GM19372 (cell line): Measurements from ENCODE around the gene PHF19.

ENCODE experiments used
- ATAC-seq: cut with Tn5 transposase; IDR thresholded peaks from one replicate; pipeline ENCODE4 v1.9.1; 2021; ENCODE audit warnings: mild to moderate bottlenecking, low read depth, moderate library complexity; ENCODE audit not compliant: unreplicated experiment

PHF19 gene

DNA sequence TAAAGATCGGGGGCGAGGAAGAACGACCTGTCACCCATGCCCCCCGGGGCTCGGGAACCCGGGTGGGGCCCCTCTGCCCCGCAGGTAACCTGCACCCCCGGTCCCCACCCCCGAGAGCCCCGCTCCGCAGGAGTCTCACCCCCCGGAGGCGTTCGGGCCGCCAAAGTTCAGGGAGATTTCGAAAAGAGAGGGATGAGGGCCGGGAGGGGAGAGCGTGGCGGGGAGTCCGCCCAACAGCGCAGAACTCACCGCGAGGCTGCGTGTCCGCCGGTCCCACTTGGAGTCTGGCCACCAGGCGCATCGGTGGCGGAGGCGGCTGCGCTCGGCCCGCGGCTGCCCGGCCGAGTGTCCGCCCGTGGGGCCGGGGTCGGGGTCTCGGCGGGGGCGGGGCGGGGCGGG is at the start of gene PHF19:
Gene PHF19, minus strand, starts transcription at position 347 of the 399 bp plus-strand sequence. CDS start 2,447 bp downstream, outside the sequence.
- peak; percentile 5 for ATAC-seq

DNA sequence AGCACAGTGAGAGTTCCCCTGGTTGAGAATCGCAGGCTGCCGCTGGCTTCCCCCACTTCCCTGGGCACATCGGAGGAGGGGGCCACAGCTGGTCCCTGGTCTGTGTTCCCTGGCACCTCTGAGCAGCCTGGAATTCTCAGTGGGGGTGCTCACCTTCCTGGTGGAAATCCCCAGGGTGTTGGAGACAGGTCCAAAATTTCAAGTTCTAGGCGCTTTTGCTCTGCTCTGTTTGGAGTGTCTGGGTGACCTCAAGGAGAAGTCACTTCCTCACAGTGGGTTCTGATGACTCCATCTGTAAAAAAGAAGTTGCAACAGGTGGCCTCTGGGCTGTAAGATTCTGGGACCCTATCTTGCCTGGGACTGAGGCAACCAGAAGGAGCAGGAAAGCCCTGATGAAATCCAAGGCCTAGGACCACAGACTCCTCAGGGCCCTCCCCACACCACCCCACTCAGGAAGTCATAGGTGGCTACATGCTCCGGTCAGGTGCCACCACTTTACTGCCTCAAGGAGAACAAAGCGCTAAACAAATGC is 49.5 kb upstream of the PHF19 start, which contains the start of gene TRAF1:
Gene TRAF1, minus strand, starts transcription at position 400 of the 532 bp plus-strand sequence. CDS start 721 bp downstream, outside the sequence.
- ATAC-seq, result peak; percentile 7

DNA sequence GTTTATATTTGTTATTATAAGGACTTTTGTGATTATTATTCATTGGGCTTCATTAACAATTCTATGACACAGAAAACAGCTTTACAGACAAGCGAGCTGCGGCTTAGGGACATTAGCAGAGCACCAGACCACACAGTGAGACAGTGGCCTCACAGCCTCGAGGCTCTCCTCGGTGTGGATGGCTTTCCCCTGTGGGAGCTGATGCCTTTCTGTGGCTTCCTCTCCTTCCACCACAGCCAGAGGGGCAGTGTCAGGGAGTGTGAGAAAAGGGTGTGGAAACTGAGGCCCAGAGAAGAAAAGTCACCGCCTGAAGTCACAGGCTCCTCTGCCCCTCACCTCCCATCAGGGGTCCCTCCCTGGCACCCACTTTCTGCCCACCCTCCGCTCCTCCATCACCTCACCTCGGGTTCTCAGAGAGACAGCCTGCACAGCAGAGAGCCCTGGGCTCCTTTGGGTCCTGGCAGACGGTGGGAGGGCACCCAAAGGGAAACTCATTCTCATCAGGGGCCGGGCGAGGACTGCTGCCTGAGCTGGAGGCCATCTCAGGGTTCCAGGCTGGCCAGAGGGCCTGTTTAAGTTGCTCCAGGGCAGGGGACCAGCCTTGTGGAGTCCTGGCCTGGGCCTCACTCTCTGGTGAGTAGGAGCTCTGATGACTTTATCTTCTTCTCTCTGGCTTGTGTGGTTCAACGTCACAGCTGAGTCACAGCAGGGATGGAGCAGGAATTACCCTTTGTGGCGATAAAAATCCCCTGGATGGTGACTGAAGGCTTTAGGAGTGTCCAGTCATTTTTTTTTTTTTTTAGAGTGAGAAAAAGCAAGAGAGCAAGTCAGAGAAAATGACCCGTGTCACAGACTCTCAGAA is 48.8 kb upstream of the PHF19 start:
- peak; percentile 37 for ATAC-seq

DNA sequence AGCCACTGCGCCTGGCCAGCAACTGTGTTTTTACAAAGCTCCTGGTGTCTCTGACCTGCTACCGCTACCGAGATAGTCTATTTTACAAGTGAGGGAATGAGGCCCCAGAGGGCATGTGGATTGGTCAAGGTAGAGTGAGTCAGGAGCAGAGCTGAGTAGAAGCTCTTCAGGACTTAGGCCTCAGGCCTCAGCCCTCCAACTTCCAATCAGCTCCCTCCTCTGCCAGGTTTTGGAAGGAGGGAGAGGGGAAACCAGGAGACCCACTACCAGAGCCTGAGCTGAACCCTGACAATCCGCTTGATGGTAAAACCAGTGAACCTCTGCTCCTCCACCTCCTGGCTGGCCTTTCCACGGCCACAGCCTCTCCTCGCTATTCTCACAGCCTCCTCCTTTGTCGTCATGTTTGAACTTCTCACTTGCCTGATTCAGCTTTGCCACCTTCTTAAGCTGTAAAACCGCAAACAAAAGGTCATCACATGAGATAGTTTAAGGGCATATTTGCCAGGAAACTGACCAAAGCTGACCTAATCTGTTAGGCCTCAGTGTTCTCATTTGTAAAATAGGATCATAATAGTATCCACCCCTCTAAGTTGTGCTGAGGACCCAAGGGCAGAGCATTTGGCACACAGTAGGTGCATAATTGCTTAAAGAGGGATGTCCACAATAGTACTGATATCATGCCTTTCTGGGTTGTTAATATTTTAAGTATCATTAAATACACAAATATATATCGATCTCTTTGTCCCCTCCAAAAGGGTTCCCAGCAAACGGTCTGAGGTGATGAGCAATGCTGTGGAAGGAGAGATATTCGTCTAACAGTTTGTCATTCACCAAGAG is 47.9 kb upstream of the PHF19 start:
- no peak for ATAC-seq

DNA sequence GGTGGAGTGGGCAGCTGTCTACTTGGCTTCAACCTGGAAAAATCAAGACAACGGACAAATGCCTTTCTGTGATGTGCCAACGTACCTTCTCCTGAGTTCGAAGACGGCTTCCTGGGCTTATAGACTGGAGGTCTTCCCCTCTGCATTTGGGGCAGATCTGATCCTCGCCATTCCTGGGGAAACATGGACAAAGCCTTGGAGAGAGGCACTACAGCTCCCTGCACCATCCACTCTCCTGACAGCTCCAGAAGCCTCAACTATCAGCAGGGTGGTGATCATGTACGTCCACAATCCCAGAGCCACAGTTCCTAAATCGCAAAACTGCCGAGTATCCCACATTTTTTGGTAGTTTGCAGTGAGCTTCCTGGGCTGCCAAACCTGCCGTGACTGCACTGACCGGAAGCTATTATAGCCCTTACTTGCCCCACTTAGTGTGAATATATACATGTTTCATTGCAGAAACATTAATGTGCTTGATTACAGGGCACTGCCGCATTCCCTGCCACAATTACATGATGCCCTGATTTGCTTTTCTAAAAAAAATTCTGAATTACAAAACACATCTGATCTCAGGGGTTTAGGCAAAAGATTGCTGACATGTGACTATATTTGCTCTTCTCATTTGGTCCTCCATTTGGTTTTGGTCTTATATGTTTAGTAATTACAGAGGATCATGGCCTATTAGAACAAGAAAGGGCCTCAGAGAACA is 46.8 kb upstream of the PHF19 start:
- no peak for ATAC-seq

DNA sequence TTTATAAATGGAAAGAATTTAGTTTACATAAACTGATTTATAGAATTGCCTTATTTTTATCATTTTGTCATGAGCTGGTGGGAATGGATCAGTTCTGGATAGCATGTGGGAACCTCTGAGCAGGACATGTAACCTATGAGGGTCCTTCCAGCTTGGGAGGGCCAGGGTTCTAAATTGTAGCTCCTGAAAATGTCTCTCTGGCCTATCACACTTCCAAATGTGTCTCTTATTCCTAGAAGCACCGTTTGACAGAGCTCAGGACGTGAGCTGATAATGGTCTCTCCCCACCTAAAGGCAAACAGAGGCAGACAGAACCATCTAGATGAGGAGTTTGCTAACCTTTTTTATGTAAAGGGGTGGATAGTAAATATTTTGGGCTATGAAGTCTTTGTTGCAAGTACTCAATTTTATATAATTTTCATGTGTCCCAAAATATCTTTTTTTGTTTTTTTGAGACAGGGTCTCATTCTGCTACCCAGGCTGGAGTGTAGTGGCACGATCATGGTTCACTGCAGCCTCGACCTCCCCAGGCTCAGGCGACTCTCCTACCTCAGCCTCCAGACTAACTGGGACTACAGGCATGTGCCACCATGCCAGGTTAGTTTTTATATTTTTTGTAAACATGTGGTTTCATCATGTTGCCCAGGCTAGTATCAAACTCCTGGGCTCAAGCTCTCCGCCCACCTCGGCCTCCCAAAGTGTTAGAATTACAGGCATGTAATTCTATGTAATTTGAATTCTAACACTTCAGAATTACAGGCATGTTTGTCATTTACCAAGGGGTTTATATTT is 45.6 kb upstream of the PHF19 start:
- ATAC-seq, result no peak

DNA sequence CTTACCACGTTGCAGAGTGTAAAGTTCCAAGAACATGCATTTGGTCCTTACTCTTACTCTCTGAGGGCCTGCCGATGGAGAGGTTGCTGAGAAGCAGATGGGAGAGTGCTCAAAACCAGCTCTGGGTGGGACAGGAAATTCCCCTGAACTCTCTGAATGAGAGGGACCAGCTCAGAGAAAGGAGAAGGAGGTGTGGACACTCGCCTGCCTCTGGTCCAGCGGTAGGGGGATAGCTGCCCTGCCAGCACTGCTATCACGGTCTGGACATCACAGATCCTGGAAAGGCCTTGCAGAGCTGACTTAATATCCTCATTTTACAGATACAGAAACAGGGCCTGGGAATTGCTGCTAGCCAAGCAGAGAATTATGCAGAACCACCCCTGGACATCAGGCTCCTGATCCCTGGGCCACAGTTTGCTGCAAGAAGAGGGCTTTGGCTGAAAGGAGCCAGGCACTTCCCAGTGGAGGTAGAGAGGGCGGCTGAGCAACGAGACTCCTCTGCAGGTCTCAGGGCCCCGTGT is 44.7 kb upstream of the PHF19 start:
- no peak for ATAC-seq

DNA sequence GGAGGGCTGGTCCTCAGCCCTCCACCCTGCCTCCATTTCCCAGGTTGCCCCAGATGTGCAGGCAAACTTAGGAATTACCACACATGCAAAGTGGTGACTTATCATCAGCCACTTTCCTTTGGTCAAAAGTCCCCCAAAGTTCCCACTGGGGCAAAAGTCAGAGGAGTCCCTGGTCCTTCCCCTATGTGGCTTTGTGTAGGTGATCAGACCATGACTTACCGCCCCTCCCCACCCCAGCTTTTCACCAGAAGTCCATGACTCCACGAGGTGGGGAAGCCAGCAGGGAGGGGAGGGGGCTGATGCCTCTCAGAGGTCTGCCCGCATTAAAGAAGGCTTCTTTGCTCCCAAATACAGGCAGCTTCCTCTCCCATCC is 43.8 kb upstream of the PHF19 start:
- ATAC-seq, result no peak

DNA sequence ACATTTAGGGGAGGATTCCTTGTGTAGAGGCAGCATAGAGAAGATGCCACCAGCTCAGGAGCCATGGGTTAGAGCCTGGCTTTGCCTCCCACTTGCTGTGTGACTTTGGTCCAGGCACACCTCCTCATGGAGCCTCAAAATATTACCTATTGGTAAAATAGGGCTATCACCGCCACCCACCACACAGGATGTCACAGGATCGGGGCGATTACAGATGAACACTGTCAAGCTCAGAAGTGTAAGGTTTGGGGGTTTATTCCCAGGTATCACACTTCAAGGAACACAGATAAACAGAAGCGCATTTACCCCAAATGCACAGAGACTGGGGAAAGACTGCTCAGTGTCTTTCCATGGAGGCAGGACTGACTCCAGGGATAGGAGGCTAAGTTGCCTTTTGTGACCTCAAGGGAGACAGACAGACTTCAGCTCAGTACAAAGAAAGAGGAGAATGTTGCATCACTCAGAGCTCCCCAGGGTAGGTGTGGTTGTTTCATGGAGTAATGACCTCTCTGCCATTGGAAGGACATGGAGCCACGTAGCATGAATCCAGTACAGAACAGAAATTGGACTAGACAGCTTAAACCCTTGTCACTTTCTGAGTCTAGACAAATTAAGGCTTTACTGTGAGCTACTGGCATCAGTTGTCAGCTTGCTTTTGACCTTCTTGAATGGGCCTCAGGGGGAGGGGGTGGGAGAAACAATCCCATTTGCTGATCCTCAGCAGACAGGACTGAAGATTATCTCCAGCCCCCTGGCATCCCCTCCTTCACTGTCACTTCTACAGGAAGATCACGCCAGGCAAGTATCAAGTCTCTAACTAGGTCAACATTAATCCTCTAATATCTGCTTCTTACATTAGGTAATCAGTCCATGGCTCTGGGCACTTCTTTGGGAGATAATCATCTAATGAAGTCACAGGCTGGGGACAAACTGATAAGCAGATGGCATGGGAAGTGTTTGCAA is 43.1 kb upstream of the PHF19 start:
- ATAC-seq, result no peak

DNA sequence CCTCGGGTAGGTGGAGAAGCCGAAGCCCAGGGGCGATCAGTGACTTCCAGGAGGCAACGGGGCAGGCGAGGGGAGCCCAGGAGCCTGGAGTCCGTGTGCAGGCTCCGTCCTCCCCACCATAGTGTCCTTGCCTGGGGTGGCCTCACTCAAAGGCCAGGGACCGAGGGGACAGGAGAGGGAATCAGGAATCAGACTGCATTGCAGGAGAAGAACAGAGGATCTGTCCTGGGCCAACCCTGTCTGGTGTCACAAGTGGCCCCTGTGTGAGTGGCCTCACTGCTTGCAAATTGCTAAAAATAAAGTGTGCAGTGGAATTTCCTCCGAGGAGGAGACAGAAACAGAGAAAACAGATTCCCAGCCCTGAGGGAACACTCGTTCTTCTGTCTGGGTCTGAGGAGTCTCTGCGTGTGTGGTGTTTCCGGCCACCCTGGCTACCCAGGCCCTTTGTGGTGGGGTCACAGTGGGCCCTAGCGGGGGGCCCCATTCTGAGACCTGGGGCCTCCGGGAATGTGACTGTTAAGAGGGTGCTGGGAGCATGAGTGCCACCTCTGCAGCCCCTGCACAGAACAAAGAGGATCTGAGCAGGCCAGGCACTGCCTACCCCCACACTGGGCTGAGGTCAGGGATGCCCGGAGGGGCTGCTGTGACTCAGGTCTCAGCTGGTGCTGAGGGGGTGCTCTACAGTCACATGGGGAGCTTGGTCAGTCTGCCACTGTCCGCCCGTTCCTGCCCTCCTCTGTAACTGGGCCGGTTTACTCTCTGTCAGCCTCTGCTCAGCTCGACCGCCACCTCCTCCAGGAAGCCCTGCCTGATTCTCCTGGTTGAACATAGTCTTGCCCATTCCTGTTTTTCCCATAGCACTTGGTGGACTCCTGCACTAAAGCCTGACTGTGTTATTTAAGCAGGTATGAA is 42.2 kb upstream of the PHF19 start:
- no peak for ATAC-seq

DNA sequence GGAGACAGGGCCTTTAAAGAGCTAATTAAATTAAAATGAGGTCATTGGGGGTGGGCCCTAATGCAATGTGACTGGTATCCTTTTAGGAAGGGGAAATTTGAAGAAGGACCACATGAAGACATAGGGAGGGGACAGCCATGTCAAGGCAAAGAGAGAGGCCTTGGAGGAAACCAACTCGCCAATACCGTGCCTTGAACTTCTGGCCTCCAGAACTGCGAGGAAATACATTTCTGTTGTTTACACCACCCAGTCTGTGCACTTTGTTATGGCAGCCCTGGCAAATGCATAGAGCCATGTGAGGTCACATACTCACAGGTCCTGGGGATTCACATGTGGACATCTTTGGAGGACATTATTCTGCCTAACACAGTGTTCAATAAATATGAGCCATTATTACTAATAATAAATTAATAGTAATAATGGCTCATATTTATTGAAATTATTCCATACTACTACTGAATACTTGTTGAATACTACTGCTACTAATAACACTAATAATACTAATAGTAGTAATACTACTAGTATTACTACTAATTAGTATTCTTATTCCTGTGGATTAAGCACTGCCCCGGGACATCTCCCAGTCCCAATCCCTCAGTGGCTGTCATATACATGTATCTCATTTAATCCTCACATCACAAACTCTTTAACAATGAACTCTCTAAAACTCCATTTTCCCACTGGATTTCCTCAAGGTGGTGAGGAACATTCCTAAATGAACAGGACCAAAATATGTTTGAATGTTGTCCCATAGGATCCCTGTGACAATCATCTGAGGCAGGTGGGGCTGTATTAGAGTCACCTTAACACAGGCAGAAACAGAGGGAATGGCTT is 41.2 kb upstream of the PHF19 start:
- no peak for ATAC-seq

DNA sequence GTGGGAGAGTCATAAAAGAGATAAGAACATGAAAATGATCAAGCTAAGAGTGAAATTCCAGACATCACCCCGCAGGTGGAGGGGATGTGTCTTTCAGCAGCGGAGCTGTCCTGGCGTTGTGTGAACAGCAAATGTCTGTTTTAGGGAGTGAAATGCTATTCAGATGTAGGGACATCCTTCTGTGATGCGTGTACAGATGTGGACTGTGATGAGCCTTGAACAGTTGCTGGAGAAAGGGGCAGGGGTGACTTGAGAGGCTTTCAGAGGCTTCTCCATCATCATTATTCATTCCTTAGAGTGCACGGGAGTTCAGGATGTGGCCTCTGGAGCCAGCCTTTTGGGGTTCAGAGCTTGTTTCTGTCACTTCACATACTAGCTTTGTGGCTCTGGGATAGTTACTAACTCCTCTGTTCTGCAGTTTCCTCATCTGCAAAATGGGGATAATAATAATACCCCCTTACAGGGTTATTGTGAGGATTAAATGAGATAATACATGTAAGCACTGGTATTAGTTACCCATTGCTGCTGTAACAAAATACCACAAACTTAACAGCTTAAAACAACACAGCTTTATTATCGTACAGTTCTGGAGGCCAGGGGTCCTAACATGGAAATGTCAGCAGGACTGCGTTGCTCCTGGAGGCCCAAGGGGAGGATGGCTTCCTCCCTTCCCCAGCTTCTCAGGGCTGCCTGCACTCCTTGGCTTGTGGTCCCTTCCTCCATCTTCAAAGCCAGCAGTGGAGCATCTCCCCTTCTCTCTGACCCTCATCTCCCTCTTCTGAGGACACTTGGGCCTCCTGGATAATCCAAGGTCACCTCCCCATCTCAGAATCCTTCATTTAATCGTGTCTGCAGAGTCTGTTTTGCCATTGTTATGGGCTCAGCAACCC is 40.2 kb upstream of the PHF19 start:
- no peak for ATAC-seq

DNA sequence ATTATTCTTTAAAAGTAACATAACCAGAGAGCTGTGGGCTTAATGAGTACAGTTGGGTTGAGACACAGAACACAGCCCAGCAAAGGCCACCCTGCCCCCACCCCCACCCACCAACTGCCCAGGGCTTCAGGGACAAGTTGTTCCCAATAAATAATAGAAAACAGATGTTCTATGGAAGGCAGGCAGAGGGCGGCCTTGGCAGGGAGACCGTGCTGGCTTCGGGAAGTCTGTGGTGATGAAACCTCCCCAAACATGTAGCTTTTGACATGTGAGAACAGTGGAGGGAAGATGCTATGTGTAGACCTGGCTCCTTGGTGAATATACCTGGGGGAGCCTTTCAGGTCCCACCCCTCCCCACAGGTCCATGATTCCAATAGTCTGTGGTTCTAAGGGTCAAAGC is 39.6 kb upstream of the PHF19 start:
- no peak for ATAC-seq

DNA sequence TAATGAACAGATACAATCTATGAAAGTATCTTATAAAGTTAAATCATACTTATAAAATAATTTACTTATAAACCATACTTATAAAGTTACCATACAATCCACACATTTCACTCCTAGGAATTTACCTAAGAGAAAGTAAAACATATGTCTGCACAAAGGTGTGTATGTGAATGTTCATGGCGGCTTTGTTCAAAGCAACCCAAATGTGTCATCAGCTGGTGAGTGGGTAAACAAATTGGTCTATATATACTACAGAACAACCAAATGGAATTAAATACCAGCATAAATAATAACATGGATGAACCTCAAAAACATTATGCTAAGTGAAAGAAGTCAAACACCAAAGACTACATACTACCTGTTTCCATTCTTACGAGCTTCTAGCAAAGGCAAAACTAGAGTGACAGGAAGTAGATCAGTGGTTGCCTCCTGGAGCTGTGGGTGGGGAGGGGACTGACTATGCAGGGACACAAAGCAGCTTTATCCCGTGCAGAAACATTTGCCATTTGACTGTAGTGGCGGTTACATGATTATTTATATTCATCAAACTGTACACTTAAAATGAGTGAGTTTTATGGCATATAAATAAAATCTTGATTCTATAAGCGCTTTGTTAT is 39.0 kb upstream of the PHF19 start:
- ATAC-seq, result no peak

DNA sequence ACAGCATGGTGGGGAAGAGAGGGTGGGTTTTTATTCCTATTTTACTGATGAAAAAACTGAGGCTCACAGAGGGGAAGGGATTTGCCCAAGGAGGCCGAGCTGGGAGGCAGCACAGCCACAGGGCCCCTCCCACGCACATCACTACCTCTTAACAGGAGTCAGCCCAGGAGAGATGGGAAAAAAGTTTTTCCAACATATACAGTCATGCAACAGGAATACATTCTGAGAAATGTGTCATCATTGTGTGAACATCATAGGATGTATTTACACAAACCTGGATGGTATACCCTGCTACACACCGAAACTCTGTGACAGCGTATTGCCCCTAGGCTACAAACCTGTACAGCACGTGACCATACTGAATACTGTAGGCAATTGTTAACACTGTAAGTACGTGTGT is 38.0 kb upstream of the PHF19 start:
- no peak for ATAC-seq
